Stomach (tissue), 4 donors: ENCODE data around the gene CHMP2A.

Experiments
- POLR2A ChIP-seq, 4 donors: fragments of 450-650 bp; IDR thresholded peaks; one replicate each; pipeline ENCODE4 v1.6.1; 2016; ENCODE audit warnings: antibody characterized with exemption in 4 of 4, control low read depth in 2 of 4, mild to moderate bottlenecking in 1 of 4, moderate library complexity in 1 of 4
- TF ChIP-seq, protein P1 (sequence below), 7 experiments: fragments of 450-650 bp in 4 of 7; fragments of 200-600 bp in 3 of 7; sonication (generic) in 3 of 7; IDR thresholded peaks; one replicate each; pipeline ENCODE4 v1.5.1; 2016 to 2019; ENCODE audit warnings: antibody characterized with exemption in 7 of 7, control low read depth in 2 of 7, mild to moderate bottlenecking in 1 of 7

DNA sequence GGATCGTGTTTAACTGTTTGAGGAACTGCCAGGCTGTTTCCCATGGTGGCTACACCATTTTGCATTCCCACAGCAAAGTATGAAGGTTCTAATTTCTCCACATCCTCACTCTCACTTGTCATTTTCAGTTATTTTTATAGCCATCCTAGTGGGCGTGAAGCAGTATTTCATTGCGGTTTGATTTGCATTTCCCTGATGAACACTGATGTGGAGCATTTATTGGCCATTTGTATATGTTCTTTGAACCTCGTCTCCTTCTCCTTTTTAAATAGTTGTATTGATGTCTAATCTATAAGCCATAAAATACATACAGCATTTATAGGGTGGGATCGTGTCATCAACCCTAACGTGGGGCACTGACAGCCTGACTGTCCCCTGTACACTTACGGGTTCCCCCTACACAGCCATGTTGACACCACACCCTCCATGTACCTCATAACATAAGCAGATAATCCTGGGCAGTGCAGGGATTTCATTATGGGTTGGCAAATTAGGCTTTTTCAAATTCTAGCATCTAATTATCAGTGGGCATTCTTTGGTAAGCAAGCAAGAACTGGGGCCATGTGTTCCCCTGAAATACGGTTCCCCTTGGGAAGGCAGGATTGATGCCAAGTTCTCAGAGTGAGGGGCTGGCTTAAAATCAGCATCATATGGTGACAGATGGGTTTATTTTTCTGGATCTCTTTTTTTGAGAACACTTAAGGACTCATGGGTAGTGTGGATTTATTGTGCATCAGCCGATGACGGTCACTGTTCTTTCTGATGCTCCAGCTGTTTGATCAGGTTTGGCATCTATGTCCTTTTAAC is 23.7 kb downstream of the CHMP2A start:
- TF ChIP-seq, protein P1, sequence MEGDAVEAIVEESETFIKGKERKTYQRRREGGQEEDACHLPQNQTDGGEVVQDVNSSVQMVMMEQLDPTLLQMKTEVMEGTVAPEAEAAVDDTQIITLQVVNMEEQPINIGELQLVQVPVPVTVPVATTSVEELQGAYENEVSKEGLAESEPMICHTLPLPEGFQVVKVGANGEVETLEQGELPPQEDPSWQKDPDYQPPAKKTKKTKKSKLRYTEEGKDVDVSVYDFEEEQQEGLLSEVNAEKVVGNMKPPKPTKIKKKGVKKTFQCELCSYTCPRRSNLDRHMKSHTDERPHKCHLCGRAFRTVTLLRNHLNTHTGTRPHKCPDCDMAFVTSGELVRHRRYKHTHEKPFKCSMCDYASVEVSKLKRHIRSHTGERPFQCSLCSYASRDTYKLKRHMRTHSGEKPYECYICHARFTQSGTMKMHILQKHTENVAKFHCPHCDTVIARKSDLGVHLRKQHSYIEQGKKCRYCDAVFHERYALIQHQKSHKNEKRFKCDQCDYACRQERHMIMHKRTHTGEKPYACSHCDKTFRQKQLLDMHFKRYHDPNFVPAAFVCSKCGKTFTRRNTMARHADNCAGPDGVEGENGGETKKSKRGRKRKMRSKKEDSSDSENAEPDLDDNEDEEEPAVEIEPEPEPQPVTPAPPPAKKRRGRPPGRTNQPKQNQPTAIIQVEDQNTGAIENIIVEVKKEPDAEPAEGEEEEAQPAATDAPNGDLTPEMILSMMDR (IDR thresholded peaks at IDR 0.05), result no peak
- TF ChIP-seq POLR2A (IDR thresholded peaks at IDR 0.05), result no peak
